GM13977 (cell line): Measurements from ENCODE around the gene AUTS2.

Source experiments
- DNase-seq: peaks from one replicate; pipeline ENCODE4 v3.0.0; 2012; ENCODE audit warnings: low spot score
- CTCF ChIP-seq: IDR thresholded peaks from 2 replicates; pipeline ENCODE4 v1.5.1; 2012; ENCODE audit warnings: mild to moderate bottlenecking, control low read depth; ENCODE audit not compliant: insufficient read depth; ENCODE audit errors: extremely low read depth, missing control alignments
- in situ Hi-C: fragments of 300-500 bp; cut with MboI; formaldehyde crosslinking; loops from one replicate; pipeline ENCODE4 v1.12.0; 2022; ENCODE audit warnings: low sequenced_read_pairs, low pct_unique_long_range_greater_than_20kb, mixed read lengths, inconsistent platforms; ENCODE audit not compliant: unreplicated experiment

Gene AUTS2

DNA sequence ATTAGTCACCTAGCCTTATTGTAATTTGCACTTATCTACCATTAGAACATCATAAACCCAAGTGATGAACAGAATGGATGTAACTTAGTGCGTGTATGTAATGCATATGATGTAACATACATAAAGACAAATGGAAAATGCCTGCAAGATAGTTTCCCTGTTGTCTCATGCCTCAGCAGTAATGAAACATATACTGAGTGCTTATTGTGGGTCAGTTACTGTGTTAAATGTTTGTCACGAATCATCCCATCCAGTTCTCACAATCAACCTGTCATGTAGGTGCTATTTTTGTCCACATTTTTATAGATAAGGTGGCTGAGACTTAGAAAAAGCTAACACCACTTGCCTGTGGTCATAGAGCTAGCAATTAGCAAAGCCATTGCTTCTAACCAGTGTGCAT, 350.8 kb downstream of the AUTS2 start:
- in situ Hi-C loops = no loop called here

DNA sequence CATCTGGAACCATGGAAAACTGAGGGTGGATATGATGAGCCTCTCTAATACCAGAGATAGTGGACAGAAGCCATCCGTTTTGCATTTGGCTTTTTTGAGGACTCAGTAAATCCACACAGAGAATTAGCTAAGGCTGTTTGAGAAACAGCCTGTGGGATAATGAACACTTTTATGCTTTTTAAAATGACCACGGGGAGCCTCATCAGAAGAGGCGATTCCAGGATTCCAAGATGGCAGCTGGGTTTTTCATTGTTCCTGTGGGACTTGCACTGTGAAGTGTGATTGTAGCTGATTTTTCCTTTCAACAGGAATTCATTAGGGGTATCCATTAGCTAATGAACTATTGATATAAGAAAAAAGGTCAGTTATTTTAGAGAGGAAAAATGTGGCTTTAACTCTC, 353.2 kb downstream of the AUTS2 start:
- no peak for TF ChIP-seq CTCF
- no peak for DNase-seq
- in situ Hi-C loops = no loop called here

More for the DNA sequence above, 350.8 kb downstream of the AUTS2 start:
- no peak for TF ChIP-seq CTCF
- no peak for DNase-seq

DNA sequence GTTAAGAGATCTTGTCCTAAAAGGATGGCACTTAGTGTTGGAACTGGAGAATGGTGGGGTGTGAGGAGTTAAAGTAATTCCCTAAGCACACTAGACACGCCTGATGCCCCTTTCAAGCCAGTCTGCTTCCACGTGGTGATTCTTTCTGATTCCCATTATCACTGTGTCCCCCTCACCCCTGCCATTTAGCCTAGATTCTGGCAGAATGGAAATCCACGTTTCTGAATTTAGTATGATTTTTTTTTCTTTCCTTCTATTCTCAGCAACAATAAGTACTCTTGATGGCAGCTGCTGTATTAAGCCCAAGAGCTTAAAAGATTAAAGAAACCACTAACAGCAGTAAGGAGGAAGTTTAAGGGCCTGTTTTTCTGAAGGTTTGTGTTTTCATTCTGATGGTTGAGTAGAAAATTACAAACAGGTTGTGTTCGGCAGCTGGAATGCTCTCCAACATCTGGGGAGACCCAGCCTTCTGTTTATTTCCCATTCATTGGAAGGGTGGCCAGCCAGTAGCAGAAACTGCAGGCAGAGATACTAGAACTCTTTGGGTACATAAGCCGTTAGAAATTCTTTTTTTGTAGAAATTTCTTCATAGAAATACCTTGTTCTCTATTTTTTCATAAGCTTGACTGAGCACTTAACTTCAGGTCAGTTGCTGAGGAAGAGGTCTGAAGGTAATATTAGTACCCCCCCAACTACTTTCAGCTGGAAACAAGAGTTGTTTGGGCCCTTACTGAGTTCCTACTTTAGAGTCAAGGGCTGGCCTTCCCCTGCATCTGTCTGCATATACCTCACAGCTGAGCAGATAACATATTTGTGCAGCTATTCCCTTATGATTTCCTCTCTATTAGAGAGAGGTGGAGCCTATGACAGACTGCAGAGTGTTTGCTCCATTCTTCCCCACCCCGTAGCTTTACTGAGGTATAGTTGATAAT, 355.1 kb downstream of the AUTS2 start:
- no peak for TF ChIP-seq CTCF

GRCh38 chr7:69956541-69956940, 358.3 kb downstream of the AUTS2 start:
- in situ Hi-C loops = no loop called here
- TF ChIP-seq CTCF = no peak
- no peak for DNase-seq

More for the DNA sequence above, 355.1 kb downstream of the AUTS2 start:
- DNase-seq = no peak
- in situ Hi-C loops = no loop called here

GRCh38 chr7:69957661-69958060, 359.4 kb downstream of the AUTS2 start:
- in situ Hi-C loops = no loop called here
- no peak for DNase-seq
- no peak for TF ChIP-seq CTCF

- TF ChIP-seq CTCF = no peak
- no peak for DNase-seq
- in situ Hi-C loops = no loop called here
Observed at GRCh38 chr7:69959789-69960499, 361.7 kb downstream of the AUTS2 start.
